Measurements from ENCODE around the gene SPATA32.
A peak's percentile ranks its signal among the peaks of the same experiment; 100 is the strongest.

The SPATA32 gene

GRCh38 chr17:45246338-45246737, 15.6 kb downstream of the SPATA32 start:
- no peak for DNase-seq

DNA sequence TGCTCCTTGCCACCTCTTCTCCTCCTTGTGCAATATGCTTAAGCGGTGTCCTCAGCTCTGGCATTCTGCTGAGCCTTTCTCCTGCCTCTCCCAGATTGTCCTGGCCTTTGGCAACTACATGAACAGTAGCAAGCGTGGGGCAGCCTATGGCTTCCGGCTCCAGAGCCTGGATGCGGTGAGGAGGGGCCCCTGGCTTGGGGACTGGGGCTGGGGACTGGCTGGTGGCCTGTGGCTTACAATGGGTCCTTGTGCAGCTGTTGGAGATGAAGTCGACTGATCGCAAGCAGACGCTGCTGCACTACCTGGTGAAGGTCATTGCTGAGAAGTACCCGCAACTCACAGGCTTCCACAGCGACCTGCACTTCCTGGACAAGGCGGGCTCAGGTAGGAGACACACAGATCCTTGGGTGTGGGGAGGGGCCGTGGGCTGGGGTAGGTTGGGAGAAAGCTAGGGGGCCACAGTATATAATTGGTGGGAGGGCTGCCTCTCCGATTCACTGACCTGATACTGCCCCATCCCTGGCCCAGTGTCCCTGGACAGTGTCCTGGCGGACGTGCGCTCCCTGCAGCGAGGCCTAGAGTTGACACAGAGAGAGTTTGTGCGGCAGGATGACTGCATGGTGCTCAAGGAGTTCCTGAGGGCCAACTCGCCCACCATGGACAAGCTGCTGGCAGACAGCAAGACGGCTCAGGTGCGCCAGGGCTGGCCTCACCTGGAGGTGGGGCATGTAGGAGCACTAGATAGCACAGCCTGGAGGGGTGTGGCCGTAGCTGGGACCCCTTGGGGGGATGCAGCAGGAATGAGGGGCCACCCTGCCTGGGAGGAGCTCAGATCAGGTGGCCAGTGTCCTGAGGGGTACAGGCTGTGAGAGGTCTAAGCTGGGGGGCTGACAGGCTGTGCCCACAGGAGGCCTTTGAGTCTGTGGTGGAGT, 16.9 kb downstream of the SPATA32 start:
- DNase-seq: no peak

GRCh38 chr17:45243750-45244149, 18.1 kb downstream of the SPATA32 start:
- DNase-seq: no peak

DNA sequence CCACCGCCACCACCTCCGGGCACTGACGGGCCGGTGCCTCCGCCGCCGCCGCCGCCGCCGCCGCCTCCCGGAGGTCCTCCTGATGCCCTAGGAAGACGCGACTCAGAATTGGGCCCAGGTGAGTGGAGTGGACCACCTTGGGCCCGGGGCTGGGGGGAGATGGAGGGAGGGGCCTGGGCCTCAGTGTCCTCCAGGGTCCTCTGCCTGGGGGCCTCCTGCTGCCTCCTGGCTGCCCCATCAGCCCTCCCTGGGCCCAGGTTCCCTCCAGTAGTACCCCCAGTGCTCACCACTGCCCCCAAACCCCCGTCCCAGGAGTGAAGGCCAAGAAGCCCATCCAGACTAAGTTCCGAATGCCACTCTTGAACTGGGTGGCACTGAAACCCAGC, 19.9 kb downstream of the SPATA32 start:
- no peak for DNase-seq

GRCh38 chr17:45241328-45242028, 20.4 kb downstream of the SPATA32 start:
- no peak for DNase-seq

DNA sequence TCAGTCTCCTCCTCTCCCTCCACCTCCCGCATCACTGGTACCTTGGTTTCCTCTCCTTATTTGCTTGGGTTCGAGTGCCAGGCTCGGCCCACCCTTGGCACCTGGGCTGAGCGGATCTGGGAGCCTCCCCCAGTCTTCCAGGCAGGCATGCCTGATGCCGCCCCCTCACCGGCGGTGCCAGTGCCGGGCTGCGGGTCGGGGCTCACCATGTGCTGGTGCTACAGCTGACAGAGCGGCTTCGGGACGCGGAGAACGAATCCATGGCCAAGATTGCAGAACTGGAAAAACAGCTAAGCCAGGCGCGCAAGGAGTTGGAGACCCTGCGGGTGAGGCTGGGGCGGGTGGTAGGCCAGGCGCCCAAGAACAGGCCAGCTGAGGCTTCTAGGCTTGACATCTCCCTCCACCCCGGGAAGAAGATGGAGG, 21.0 kb downstream of the SPATA32 start:
- no peak for DNase-seq

- no peak for DNase-seq
Measured at GRCh38 chr17:45238155-45238774, 23.6 kb downstream of the SPATA32 start.

DNA sequence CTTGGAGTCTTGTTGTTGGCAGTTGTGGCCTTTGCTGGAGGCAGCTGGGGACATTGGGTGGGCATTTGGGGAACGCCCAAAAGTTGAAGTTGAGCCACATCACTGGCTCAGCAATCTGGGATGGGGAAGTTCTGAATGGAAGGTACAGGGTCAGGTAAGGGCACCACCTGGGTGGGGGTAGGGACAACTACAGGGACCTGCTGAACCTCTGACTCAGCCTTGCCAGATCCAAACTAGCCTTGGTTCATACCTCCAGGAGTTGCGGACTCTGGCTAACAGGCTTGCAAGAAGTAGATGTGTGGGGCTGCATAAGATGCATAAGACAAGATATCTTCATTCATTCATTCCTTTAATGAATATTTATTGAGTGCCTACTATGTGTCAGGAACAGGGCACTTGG, 24.2 kb downstream of the SPATA32 start:
- no peak for DNase-seq

DNA sequence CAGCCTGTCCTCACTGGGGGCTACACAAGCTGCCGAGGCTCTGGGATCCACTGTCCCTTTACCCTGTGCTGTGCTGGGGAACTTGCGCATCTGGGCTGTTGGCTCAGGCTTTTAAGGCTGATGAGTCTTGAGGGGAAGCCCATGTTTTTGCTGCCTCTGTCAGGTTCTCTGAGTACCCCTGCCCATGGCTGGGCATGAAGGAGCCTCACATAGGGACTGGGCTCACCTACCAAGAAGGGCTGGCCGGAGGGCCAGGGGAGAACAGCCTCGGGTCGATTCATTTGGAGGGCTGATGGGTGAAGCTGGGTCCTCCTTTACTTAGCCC, 25.6 kb downstream of the SPATA32 start:
- DNase-seq: no peak

DNA sequence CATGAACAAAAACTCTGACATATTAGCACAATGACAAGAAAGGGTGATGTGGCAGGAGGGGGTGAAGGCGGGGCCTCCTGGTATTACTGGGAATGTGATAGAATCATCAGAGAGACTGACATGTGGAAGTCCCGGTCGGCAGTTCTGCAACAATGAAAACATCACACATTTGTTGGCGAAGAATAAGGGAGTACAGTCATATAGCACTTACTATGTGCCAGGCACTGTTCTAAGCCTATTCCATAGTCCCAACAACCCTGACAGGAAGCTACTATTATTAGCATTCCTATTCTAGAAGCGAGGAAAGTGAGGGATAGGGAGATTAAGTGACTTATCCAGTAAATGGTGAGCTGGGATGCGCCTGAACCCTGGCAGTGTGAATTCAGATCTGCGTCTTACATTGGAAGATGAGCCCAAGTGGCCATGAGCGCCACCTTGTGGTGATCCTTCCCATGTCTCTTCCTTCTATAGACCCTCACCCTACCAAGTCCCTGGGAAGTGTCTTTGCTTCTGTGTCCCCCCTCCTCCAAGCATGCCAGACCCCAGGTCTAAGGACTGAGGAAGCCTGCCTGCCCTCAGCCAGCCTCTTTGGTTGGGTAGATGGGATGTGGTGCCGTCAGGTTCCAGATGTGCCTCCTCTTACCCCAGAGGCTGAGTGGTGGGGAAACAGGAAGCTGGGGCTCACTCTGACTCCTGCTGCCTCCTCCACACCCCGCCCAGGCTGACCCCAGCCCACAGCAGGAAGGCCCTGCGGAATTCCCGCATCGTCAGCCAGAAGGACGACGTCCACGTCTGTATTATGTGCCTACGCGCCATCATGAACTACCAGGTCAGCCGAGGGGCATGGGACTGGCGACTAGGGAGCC, 26.2 kb downstream of the SPATA32 start:
- DNase-seq: peak; percentile 71

DNA sequence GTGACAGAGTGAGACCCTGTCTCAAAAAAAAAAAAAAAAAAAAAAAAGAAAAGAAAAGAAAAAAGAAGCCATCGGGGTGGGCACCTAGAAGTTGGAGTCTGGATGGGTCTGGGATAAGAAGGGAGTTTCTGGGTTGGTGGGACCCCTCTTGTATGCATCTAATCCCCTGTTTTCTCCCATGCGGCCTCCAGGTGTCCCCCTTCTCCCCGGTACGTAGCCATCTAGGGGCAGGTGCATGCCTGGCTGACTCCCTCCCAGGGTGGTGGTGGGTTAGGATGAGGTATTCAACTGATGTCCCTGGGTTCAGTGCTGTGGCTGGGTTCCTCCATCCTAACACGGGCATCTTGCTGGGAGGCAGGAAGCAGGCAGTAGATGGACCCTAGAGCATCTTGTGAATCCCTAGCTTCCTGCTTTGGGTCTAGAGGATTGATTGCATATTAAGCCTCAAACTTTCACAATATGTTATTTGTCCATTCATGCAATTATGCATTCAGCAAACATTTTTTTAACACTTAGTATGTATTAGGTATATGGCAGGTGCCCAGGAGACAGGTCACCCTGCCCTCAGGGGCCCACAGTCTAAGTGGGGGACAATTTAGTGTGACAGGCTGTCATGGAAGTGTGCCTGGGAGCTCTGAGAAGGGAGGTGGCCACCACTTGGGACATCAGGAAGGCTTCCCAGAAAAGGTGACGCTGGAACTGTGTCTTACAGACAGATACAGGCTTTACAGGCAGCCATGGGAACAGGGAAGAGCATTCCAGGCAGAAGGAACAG, 27.1 kb downstream of the SPATA32 start:
- DNase-seq: peak; percentile 60

- no peak for DNase-seq
Measured at GRCh38 chr17:45233423-45233924, 28.4 kb downstream of the SPATA32 start.

DNA sequence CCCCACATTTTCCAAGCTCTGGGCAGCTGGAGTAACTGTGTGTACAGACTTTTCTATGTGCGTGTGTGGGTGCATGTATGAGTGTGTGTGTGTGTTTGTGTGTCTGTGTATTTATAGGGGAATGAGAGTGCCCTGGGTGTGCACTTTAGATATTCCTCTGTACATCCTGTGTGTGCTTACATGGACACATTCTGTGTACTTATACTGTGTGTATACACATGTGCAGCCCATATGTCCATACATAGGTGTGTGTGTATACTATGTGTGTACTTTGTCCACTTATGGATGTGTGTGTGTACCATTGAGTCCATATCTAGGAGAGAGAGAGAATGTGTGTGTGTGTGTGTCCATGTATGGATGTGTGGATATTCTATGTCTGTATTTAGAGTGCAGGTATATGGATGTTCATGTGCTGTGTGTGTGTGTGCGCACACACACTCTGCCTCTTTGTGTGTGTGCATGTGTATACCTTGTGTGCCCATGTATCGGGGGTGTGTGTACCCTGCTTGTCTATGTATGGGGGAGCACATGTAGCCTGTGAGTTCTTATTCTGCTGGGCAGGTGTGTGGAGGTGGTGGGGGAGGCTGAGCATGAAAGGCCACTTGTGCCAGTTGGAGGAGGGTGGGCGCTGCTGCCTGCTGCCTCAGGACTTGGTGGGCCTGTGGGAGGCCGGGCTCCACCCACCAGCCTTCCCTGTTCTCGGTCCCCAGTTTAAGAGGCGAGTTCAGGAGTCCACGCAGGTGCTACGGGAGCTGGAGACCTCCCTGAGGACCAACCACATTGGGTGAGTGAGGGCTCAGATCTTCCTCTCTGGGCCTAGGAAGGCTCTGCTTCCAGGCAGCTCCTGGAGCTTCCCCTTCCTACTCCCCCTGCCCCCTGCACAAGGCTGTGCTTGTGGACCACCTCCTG, 29.1 kb downstream of the SPATA32 start:
- no peak for DNase-seq

DNA sequence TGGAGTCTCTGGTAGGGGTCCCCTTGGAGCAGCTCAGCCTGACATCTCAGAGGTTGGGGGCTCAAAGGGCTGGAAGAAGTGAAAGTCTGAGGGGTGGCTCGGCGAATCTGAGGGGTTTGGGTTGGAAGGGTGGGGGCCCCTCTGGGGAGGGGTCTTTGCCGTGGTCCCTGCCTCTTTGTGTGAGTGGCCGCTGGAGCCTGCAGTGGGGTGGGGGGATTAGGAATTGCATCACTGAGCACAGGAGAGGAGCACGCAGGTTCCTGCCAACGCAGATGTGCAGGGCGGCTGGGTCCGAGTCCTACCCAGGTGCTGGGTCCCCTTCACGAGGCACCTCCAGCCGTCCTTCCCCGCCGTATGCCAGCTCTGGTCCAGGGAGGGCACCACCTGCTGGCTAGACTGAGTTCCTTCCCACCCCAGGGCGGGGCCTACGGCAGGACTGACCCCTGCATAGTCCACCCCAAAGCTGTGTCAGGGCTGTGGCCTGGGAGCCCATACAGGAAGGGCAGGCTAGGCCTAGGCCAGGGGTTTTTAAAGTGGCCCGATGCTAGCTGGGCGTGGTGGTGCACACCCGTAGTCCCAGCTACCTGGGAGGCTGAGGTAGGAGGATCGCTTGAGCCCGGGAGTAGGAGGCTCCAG, 30.3 kb downstream of the SPATA32 start:
- DNase-seq: peak; percentile 48

DNA sequence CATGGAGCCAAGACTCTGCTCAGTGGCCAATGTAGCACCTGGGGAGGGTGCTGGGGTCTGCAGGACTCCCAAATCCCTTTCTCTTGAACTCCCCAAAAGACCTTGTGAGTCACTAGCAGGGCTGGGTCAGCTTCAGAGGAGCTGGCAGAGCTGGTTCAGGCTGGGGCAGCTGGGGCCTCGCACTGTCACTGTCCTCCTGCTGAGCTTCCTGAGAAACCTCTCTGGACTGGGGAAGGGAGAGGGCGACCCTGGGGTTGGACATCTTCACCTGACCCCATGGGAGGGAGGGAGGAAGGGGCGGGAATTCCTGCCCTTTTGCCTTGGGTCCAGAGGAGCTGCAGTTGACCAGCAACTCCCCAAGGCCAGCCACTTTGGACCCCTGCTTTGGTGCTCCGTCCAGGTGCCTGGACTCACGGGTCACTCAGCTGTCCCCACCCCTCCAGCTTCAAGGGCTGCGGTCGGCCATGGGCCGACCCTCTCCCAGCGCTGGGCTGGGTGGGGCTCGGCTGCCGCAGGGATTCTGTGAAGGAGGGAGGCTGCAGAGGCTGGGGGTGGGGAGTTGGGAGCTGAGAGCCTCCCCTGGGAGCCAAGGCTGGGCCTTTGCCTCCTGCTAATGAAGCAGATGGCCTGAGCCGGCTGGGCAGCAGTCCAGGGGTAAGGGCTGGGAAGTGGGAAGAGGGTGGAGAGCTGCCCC, 31.0 kb downstream of the SPATA32 start:
- DNase-seq: no peak

DNA sequence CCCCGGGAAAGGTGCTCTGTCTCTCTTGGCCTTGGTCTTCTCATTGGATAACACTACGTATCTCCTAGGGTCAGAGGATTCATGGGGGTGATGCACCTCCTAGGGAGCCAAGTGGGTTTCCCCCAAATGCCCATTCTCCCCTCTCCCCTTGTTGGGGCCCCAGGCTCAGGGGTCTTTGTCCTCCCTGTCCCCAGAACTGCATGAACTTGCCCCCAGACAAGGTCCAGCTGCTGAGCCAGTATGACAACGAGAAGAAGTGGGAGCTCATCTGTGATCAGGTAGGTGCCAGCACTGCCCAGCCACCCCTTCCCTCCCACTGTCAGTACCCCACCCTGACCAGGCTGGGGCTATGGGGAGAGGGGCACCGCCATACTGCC, 31.5 kb downstream of the SPATA32 start:
- no peak for DNase-seq

DNA sequence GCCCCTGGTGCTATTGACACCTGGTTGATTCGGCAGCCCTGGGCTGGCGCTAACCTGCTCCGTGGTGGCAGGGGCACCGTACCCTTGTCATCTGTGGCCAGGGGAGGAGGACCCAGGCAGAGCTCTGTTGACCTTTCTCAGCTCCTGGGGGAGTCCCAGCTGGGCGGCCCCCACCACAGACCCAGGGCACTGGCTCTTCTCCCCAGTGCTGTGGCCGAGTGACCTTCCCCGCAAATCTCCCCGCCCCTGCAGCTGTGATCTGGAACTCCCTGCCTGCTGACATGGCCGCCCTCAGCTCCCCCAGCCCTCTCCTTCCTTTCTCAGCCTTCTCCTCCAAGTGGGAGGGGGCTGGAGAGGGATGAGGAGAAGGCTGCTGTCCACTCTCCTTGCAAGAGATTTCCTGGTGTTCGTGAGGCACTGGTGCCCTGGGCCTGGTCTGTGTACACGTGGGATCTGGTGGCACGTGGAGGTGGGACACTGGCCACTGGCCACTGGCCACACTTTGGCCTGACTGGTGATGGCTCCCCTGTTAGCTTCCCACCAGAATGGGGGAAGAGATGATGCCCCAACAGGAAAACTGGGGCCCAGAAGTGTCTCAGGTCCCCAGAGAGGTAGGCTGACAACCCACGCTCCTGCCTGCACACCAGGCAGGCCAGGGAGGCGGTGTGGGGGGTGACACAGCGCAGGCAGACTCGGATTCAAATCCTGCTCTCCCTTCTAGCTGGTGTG, 32.0 kb downstream of the SPATA32 start:
- DNase-seq: peak; percentile 53

GRCh38 chr17:45228763-45229539, 32.9 kb downstream of the SPATA32 start:
- DNase-seq: peak; percentile 94

All from CD4-positive, alpha-beta T cell treated with Interferon gamma for 1 hour (primary cell).